ENCODE results near the gene CREBL2.

DNA sequence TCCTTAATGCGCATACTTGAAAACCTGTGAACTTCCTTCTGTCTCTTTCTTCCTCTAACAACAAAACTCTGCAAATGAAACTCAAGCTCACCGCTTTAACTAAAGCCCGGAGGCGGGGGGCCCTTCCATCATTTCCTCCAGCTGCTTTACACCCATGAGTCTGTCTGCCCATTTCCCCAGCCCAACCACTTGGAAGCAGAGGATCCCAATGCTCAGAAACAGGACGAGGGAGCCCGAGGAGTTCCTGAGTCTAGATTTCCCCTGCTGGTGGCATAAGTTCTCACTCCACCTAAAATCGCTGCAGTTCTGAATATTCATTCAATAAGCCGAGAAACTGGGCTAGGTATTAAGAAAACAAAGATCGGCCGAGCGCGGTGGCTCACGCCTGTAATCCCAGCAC lies 53.5 kb downstream of the CREBL2 start:
- TF ChIP-seq, protein P1, sequence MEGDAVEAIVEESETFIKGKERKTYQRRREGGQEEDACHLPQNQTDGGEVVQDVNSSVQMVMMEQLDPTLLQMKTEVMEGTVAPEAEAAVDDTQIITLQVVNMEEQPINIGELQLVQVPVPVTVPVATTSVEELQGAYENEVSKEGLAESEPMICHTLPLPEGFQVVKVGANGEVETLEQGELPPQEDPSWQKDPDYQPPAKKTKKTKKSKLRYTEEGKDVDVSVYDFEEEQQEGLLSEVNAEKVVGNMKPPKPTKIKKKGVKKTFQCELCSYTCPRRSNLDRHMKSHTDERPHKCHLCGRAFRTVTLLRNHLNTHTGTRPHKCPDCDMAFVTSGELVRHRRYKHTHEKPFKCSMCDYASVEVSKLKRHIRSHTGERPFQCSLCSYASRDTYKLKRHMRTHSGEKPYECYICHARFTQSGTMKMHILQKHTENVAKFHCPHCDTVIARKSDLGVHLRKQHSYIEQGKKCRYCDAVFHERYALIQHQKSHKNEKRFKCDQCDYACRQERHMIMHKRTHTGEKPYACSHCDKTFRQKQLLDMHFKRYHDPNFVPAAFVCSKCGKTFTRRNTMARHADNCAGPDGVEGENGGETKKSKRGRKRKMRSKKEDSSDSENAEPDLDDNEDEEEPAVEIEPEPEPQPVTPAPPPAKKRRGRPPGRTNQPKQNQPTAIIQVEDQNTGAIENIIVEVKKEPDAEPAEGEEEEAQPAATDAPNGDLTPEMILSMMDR (conservative IDR thresholded peaks at IDR 0.05; ENCODE audit: low read depth, low read length): no peak
- TF ChIP-seq EZH2 (IDR thresholded peaks at IDR 0.05; ENCODE audit: borderline replicate concordance, low read depth, low read length, poor library complexity, severe bottlenecking): no peak
